Measurements from ENCODE around the gene ARMC12.

DNA sequence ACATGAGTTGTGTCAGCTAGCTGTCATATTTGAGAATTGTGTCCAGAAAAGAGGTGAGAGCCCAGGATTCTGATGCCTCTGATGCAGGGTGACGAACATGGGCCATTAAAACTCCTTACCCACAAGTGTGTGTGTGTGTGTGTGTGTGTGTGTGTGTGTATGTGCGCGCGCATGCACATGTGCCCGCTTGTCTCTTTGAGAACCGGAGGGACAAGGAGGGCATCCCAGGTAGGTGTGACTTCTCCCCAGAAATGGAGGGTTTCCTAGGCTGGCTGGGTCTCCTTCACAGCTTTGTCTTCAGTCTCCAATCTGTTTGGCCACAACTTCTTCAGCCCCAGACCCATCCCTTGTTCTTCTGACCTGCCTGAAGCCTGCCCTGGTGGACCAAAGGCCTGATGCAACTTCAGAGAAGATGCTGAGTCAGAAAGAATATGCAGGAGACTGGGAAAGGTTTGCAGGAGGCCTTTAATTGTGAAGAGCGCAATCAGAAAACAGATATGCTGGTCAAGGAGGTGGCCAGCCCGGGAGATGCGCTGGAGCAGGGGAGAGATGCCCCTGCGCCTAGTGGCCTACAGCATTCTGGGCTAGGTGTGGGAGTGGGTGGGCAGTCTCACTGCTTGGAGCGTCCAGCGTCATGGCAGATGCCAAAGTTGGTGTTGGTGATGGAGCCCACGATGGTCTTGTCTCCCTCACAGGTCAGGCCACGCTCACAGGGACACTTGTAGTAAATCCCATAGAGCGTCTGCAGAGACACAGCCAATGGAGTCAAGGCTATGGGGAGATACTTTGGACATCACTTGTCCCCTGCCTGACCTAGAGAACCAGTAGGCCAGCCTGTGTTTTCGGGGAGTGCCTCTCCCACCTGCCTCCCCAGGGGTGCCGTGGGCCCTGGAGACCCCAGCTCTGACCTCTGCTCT lies 58.0 kb downstream of the ARMC12 start:
- TF ChIP-seq, protein P1, sequence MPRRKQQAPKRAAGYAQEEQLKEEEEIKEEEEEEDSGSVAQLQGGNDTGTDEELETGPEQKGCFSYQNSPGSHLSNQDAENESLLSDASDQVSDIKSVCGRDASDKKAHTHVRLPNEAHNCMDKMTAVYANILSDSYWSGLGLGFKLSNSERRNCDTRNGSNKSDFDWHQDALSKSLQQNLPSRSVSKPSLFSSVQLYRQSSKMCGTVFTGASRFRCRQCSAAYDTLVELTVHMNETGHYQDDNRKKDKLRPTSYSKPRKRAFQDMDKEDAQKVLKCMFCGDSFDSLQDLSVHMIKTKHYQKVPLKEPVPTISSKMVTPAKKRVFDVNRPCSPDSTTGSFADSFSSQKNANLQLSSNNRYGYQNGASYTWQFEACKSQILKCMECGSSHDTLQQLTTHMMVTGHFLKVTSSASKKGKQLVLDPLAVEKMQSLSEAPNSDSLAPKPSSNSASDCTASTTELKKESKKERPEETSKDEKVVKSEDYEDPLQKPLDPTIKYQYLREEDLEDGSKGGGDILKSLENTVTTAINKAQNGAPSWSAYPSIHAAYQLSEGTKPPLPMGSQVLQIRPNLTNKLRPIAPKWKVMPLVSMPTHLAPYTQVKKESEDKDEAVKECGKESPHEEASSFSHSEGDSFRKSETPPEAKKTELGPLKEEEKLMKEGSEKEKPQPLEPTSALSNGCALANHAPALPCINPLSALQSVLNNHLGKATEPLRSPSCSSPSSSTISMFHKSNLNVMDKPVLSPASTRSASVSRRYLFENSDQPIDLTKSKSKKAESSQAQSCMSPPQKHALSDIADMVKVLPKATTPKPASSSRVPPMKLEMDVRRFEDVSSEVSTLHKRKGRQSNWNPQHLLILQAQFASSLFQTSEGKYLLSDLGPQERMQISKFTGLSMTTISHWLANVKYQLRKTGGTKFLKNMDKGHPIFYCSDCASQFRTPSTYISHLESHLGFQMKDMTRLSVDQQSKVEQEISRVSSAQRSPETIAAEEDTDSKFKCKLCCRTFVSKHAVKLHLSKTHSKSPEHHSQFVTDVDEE (CRISPR knock-in tag; IDR thresholded peaks at IDR 0.05) = no peak
- TF ChIP-seq, protein P2, sequence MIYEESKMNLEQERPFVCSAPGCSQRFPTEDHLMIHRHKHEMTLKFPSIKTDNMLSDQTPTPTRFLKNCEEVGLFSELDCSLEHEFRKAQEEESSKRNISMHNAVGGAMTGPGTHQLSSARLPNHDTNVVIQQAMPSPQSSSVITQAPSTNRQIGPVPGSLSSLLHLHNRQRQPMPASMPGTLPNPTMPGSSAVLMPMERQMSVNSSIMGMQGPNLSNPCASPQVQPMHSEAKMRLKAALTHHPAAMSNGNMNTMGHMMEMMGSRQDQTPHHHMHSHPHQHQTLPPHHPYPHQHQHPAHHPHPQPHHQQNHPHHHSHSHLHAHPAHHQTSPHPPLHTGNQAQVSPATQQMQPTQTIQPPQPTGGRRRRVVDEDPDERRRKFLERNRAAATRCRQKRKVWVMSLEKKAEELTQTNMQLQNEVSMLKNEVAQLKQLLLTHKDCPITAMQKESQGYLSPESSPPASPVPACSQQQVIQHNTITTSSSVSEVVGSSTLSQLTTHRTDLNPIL (CRISPR knock-in tag; IDR thresholded peaks at IDR 0.05; ENCODE audit: low read depth) = no peak
- TF ChIP-seq ZNF8 (CRISPR knock-in tag; IDR thresholded peaks at IDR 0.05) (no peak), ARNTL (CRISPR knock-in tag; IDR thresholded peaks at IDR 0.05; ENCODE audit: borderline replicate concordance, low read depth) (no peak), TOX (CRISPR knock-in tag; IDR thresholded peaks at IDR 0.05; ENCODE audit: borderline replicate concordance) (no peak), RARB (CRISPR knock-in tag; IDR thresholded peaks at IDR 0.05) (no peak), ISL1 (CRISPR knock-in tag; IDR thresholded peaks at IDR 0.05) (no peak), SNAI2 (CRISPR knock-in tag; IDR thresholded peaks at IDR 0.05) (no peak), PPARA (CRISPR knock-in tag; IDR thresholded peaks at IDR 0.05; ENCODE audit: borderline replicate concordance) (no peak), ZFP3 (CRISPR knock-in tag; IDR thresholded peaks at IDR 0.05) (no peak)
- TF ChIP-seq, protein P3, sequence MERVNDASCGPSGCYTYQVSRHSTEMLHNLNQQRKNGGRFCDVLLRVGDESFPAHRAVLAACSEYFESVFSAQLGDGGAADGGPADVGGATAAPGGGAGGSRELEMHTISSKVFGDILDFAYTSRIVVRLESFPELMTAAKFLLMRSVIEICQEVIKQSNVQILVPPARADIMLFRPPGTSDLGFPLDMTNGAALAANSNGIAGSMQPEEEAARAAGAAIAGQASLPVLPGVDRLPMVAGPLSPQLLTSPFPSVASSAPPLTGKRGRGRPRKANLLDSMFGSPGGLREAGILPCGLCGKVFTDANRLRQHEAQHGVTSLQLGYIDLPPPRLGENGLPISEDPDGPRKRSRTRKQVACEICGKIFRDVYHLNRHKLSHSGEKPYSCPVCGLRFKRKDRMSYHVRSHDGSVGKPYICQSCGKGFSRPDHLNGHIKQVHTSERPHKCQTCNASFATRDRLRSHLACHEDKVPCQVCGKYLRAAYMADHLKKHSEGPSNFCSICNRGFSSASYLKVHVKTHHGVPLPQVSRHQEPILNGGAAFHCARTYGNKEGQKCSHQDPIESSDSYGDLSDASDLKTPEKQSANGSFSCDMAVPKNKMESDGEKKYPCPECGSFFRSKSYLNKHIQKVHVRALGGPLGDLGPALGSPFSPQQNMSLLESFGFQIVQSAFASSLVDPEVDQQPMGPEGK (CRISPR knock-in tag; IDR thresholded peaks at IDR 0.05; ENCODE audit: borderline replicate concordance) = no peak
